GM19324 (cell line): ENCODE results near the gene ZBTB8B.

Experiments
- ATAC-seq: cut with Tn5 transposase; IDR thresholded peaks from one replicate; pipeline ENCODE4 v1.9.1; 2021; ENCODE audit warnings: mild to moderate bottlenecking, moderate library complexity; ENCODE audit not compliant: unreplicated experiment, low FRiP score

Gene ZBTB8B

DNA sequence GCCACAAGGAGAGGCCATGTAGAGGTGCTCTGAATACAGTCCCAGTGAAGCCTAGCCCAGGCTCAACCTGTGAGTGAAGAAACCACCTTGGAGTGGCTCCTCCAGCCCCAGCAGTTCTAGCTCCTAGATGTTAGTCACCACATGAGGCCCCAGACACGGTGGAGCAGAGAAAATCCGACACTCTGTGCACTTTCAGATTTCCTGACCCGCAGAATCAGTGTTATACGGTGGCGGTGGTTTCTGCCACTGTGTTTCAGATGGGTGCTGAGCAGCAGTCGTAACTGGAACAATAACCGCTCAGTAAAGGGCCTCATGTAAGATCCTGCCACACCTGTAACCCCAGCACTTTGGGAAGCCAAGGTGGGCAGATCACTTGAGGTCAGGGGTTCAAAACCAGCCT is 38.3 kb downstream of the ZBTB8B start:
- ATAC-seq, result no peak

DNA sequence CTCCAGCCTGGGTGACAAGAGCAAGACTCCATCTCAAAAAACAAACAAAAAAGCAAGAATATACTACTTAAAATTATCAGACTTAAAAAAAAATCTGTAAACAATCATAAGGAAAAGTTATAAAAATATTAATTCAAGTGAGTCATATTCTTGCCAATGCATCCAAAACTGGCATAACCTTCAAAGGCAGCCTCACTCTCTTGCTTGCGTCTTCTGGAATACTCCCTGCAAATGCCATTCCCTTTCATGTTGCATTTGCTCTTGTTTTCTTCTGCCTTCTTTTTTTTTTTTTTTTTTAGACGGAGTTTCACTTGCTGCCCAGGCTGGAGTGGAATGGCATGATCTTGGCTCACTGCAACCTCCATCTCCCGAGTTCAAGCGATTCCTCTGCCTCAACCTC is 42.1 kb downstream of the ZBTB8B start:
- ATAC-seq, result no peak

DNA sequence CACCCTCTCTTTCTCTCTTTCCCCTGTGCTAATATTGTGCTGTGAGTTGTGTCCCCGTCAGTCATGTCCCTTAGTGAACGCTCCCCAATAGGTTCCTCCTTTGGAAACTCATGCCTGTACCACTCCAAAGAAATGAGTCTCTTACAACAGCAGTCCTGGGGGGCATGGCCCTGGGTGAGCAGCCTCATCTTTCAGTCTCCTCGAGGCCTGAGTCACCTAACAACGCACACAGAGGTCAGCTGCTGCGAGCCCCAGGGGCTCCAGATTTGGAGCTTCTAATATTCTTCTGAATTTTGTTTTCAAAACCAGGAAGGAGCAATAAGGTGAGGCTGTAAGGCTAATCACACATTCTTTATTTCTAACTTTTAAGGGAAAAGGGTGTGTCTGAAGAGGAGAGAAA is 43.9 kb downstream of the ZBTB8B start:
- ATAC-seq, result no peak

DNA sequence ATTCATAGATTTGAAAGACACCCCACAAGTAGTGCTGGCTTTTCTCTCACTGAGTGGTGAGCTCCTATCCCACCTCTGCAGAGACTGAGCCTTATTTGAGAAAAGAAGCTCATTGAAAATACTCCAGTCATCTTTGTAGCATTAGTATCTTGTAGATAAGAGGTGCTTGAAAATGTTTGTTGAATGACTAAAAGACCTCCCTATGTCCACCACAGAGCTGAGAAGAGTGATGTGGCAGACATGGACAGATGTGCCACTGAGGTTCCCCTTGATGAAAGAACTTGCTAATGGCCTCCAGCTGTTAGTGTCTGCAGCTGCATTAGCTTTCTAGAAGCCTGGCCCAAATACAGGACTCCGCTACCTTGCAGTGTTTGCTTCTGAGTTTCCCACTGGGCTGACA is 45.1 kb downstream of the ZBTB8B start:
- no peak for ATAC-seq
